HG02763 (cell line): ENCODE results near the gene ETFA.

ENCODE experiments used
- ATAC-seq: cut with Tn5 transposase; IDR thresholded peaks from one replicate; pipeline ENCODE4 v1.9.1; 2021; ENCODE audit warnings: mild to moderate bottlenecking, moderate library complexity; ENCODE audit not compliant: unreplicated experiment

Gene ETFA

DNA sequence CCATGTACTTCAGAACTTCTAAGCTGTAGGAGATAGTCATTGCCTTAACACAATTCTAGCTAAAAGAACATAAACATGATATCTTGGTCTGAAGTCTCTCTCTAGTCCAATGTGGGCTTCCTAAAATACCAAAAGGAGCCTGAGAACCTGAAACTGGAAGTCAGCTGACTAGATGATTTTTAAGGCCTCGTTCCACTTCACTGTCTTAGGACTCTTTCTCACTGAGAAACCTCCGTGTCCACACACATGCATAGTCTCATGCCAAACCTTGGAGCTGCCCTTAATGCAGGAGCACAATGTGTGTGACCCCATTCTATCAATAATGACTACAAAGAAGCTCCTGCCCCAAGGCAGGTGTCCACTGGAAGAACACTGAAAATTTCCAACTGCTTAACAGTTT, 87.7 kb downstream of the ETFA start:
- ATAC-seq, result no peak

DNA sequence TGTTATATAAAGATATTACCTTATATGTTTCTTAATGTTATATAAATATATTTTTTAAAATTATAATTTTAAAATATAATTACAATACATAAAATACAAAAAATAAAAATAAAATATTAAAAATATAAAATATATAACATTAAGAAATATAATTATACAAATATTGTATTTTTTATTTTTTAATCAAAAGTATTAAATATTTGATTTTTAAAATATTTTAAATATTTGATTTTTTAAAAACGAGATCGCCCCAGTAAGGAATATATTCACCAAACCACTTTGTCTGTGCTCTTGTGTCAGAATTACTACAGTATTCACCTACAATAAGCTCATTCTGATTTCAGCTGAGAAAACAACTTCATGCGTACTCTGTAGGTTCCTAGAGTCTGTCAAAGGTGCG, 89.1 kb downstream of the ETFA start:
- no peak for ATAC-seq

DNA sequence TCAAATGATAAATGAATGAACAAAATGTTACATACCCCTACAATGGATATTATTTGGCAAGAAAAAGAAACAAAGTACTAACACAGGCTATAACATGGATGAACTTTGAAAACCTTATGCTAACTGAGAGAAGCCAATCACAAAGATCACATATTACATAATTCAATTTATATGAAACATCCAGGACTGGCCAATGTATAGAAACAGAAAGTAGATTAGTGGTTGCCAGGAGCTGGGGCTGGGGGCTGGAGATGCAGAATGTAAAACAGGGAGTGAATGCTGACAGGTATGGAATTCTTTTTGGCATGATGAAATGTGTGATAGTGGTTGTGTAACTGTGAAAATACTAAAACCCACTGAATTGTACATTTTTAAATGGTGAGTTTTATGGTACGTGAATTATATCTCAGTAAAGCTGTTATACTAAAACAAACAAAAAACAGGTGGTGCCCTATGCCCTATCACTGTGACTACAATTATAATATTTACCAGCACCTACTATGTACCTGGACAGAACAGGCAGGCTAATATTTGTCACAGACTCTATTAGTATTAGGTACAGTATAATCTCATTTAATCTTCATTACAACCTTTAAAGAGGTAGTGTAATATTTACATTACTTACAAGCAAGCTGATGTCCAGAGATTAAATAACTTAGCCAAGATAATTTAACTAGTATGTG, 90.0 kb downstream of the ETFA start:
- ATAC-seq, result no peak

DNA sequence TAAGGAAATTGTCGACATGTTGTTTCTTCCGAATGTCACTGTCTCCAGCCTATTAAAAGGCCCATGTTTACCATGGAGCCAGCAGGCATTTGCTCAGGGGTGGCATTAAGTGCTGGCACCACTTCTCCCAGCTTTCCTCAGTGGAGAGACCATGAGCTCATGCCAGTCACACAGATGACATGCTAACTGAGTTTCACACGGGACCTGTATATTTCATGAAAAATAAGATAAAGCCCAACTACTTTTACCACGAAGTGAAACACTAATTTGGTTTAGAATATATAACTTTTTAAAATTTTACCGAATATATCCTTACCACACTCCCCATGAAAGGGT, 93.4 kb downstream of the ETFA start:
- ATAC-seq, result no peak

DNA sequence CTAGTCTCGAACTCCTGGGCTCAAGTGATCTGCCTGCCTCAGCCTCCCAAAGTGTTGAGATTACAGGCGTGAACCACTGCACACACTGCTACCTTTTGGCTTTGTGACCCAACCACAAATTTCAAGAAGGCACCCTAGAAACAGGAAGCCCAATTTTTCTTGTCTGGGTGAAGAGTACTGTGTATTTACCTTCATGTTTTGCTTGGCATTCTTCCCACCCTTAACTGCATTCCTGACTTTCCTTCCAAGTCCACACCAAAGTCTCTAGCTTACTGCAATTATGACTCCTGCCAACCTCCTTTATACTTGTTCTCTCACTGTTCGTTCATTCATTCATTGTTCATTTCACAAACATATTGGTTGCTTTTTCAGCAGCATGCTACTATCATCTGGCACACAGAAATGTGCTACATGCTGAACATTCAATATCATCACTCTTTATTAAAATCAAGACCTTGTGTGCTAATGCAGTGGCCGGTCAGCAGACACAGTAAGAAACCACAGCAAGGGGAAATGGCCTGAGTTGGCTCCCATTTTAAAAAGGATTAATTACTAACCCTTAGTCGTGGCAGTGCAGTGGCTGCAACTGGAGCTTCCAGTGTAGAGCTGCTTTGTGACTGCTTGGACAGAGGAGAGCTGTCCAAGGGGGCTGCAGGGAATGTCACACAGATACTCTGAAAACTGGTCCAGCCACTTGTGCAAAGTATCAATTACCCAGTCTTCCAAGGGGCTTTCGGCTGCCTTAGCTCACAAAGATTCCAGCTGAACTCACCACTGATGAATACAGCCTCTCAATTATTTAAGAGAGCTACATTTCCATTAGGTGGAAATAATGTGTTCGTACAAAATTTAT, 94.0 kb downstream of the ETFA start:
- no peak for ATAC-seq

DNA sequence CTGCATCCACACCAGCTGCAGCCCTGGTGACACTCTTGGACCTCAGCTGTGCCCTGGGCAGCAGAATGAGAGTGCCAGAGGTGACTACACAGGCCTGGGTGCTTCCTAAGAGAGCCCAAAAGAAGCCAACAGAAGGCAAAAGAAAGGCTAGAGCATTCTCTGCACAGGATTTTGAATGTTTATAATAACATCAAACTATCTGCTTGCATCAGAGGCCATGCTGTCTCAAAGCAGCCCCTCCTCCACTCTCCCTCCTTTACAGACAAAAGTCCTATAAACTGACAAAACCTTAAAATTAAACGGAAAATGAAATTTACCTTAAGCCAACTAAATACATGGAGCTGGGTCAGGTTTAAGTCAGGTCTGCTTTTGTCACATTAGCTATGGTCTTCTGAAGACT, 95.6 kb downstream of the ETFA start:
- ATAC-seq, result no peak

DNA sequence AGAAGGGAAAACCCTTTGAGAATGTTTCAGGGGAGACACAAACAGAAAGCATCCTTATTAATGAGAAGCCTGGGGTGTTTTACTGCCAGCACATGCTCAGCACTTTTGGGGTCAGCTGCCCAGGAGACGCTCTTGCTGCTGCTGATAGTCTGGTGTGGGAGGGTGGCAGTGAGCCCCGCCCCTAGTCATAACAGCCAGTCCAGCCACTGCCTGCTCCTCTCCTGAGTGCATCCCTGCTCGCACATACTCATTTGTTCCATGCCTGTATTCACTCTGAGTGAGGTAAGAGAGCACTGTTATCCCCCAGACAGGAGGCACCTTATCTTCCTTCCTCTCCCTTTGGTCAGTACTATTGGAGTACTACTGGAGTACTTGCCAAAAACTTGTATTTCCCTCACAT, 101.3 kb downstream of the ETFA start:
- no peak for ATAC-seq

DNA sequence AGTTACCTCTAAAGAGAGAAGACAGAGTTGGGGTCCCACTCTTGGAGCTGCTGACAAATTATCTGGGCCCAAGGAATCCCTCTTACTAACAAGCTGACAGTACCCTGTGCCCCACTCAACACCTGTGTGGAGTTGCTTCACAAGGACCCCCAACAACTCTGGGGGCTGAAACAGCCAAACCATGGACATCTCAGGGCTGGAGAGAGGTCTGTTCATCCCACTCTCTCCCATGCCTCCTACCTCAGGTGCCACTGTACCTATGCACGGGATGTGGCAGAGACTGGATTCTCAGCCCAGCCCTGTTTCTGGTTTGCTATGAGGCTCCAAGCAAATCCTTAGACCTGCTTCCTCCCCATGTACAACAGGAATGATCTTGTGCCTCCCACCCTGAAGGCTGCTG, 101.7 kb downstream of the ETFA start:
- no peak for ATAC-seq

DNA sequence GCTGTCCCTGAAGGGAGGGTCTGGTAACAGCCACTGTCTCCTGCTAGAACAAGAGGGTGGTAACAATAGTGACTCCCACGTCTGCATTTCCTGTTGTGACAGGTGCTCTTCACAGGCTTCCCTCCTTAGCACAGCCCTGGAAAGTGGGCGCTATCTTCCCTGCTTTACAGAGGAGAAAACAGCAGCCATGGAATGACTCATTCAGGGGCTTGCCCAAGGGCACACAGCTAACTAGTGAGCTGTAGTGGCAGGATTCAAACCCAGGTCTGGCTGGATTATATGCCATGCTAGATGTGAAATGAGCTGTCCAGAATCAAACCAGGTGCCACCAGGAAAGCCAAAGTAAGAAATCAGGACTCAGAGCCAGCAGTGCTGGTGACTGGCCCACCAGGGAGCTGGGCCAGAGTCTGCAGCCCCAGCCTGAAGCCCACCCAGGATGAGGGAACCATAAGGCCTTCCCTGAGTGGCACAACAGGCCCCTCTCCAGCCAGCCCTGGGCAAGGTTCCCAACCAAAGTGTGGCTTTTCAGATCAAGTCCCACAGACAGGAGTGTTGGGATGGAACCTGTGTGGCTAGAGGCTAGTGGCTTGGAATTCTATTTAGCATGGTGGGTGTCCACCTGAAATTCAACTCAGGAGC, 102.4 kb downstream of the ETFA start:
- ATAC-seq, result no peak

DNA sequence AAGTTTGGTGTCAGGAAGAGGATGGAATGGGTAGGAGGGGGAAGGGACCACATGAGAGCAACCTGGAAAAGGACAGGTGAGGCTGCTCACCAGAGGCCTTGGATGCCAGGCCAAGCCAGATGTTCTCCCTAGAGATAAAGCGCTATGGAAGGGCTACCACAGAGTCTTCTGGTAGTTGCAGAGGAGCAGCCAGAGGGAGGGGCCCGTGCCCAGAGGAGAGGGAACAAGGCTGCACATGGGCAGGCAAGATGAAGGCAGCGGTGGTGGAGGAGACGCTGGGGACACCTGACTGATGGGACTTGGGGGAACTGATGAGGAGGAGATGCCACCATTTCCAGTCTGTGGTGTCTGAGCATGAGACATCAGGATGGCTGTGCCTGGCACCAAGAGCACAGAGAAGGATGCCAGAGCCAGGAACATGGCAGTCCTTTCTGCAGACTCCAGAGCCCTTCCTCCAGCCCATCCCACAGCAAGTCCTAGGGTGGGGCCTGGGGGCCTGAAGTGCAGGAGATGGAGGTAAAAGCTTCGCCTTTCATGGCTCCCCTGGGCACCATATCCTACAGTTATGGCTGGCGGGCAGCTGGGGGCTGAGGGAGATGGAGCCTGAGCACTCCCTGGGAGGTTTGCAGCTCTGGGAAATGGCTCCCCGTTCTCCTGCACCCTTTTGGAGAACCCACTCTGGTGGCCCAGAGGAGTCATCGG, 103.0 kb downstream of the ETFA start:
- no peak for ATAC-seq

DNA sequence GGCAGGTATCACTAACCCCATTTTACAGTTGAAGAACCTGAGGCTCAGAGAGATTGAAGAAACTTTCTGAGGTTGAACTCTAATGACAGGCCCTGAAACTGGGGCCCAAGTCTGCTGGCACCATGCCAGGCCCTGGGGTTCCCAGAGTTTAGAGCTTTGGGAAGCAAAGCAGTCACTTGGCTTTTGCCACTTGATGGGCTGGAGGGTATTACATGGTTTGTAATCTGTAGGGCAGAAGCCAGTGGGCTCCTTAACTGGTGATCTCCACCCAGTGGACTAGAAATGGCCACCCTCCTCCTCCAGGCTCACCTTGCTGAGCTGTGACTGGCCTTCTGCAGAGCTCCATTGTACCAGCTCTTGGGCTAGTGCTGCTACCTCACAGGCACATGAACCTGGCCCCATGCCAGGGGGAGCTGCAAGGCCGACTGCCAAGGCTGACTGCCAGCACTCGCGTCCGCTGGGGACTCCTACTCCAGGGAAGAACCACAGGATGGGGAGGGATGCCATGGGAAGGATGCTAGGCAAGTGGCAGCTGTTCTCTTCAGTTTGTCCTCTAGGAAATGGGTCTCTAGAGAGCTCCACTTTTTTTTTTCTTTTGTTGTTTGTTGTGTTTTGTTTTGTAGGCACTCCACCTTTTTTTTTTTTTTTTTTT, 104.8 kb downstream of the ETFA start:
- no peak for ATAC-seq

DNA sequence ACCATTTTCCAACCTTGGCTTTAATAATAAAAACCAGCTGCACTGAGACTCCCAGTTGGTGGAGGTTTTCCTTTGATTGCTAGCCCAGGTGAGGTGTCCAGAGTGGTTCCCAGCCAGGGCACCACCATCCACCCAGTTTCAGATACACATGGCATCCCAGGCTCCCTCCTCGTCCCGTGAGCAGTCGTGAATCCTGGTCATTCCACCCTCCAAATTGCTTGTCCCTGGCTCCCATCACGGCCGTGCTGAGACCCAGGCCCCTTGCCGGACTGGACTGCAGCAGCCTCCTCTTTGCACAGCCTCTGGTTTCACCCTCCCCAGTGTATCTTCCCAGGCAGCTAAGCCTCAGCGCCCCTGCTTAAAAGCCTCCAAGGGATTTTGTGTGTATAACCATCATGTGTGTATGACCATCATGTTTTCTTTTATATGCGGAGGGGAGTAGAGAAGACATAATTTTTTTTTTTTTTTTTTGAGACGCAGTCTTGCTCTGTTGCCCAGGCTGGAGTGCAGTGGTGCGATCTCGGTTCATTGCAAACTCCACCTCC, 106.3 kb downstream of the ETFA start:
- ATAC-seq, result no peak

DNA sequence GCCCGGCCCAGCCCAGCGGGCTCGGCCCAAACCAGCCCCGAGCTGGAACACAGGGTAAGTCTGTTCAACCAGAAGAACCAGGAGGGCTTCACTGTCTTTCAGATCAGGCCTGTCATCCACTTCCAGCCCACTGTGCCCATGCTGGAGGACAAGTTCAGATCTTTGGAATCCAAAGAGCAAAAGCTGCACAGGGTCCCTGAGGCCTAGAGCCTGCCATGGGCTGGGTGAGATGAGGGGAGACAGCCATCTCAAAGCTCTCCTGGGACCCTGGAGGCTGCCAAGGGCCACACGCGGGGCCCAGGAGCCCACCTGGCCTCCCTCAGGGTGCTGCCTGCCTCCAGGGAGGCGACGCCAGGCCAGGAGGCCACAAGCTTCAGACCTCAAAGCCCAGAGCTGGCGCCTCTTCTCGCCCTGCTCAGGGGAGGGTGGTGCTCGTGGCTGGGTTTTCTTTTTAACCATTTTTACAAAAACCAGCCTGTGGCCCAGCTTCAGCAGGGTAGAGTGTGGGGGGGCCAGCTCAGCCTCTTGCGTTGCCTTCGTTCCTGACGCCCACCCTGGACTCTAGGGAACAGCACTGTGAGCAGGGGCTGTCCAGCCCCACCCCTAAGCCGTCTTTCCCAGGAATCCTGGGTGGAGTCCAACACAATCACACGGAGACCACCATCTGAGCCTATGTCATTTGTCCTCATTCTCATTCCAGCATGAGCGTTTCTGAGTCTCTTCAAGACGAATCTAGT, 107.0 kb downstream of the ETFA start:
- ATAC-seq, result no peak

DNA sequence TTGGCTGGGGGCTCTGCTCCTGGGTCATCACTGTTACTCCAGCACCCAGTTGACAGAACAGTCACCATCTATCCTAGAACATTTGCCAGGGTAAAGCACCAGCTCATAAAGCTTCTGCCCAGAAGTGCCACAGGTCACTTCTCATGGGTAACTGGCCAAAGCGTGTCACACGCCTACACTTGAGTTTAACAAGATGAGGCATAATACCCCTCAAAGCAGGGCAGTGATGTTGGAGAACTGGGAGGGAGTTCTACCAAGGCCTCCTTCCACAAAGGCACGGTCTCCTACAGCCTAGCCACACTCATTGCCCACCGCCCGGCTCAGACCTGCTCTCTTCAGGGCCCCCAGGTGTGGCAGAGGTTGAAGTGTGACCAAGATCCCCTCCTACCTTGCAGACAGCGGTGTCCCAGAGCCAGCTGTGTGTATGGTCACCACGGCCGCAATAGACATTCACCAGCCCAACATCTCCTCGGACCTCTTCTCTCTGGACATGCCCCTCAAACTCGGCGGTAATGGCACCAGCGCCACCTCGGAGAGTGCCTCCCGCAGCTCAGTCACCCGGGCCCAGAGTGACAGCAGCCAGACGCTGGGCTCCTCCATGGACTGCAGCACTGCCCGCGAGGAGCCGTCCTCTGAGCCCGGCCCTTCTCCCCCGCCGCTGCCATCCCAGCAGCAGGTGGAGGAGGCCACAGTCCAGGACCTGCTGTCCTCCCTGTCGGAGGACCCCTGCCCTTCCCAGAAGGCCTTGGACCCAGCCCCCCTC, 107.7 kb downstream of the ETFA start:
- no peak for ATAC-seq

DNA sequence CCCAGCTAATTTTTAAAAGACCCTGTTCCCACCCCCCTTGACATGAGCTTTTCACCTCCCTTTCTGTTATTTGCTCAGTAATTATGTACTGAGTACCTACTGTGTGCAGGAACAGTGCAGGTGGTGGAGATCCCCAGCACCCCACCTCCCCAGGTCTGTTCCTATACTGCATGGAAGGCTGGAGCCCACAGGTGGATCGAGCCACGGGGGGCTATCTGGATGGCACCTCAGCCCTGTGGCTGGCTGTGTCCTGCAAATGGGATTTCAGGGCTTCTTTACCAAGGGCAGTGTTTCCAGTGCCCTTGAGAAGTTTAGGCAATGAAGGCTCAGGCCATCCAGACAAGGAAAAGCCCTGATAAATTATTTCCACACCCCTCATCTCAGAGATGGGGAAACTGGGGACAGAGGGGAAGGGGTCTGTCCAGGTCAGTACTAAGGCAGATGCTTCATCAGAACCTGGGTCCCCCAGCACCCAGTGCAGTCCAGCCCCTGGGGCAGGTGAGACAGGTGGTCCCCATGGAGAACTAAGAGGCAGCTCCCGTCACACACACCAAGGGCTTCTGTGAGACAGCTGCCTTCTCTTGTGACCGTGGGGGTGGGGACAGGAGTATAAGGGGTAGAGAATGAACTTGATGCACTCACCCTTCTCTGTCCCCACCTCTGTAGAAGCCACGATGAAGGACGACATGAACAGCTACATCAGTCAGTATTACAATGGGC, 109.6 kb downstream of the ETFA start:
- ATAC-seq, result no peak

DNA sequence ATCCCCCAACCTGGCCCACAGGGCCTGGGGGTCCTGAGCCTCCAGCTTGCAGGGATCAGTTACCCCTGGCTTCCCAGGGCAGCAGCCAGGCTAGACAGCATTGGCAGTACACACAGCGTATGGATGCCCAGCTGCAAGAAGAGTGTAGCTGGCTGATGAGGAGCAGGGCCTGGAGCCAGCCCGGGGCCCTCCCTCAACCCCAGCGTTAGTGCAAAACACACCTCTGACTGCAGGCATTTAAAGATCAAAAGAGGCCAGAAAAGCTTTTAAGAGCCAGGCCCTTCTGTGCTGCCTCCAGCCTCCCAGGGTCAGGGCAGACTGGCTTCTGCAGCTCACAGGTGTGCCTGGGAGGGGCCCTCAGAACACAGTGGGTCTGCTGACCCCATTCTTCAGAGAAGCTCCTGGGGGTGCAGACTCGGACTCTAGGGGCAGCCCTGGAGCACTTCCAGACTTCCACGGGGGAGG, 110.6 kb downstream of the ETFA start:
- ATAC-seq, result no peak

DNA sequence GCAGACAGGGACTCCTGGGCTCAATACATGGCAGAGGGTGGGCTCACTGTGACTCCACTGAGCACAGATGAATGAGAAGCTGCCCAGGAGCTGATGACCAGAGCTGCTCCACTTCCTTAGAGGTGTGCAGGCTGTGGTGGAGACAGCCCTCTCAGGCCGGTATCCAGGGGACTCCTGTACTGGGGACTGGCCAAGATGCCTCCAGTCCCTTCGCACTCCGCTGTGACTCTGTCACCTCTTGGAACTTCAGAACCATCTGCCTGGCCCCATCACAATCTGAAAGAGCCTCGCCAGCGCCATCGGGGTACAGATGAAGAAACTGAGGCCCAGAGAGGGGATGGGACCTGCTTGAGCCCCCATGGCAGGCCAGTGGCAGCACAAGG, 111.2 kb downstream of the ETFA start:
- ATAC-seq, result no peak
